Adrenal gland (tissue), 12 donors: Measurements from ENCODE around the gene OR2Y1. TPM values are rescaled to one million over a fixed set of nuclear protein-coding genes. Genes with fewer than 3 reads are reported as not detected.
"Not testable (repeated sequence)": the region's sequence is repeated elsewhere in the genome, so short reads cannot be mapped to it uniquely, and the experiment has no call there.

Source experiments
- DNase-seq, 7 donors: peaks; one replicate each; pipeline ENCODE4 v3.0.0-alpha.2; 2019 to 2020
- H3K27ac ChIP-seq, 5 donors: fragments of 200-600 bp; sonication (generic) in 4 of 5; 1 replicate in 3 of 5; 2 replicates in 2 of 5; pipeline versions ENCODE4 v1.5.1 to v1.8.0; 2016 to 2020; ENCODE audit warnings: mild to moderate bottlenecking in 1 of 5
- H3K27me3 ChIP-seq: fragments of 200-600 bp; 2 replicates; pipeline ENCODE4 v1.8.0; 2021
- H3K36me3 ChIP-seq, 2 donors: fragments of 200-600 bp; replicated peaks in 1 of 2; 1 replicate in 1 of 2; 2 replicates in 1 of 2; pipeline versions ENCODE4 v1.5.1 to v1.8.0; 2018 to 2022
- H3K4me1 ChIP-seq, 2 donors: fragments of 200-600 bp; replicated peaks in 1 of 2; 1 replicate in 1 of 2; 2 replicates in 1 of 2; pipeline versions ENCODE4 v1.5.1 to v1.8.0; 2018 to 2021
- H3K4me3 ChIP-seq, 4 donors: fragments of 200-600 bp; sonication (generic) in 3 of 4; one replicate each; pipeline ENCODE4 v1.5.1; 2016 to 2018
- H3K9me3 ChIP-seq, 3 donors: fragments of 200-600 bp; sonication (generic) in 1 of 3; replicated peaks in 1 of 3; 1 replicate in 2 of 3; 2 replicates in 1 of 3; pipeline versions ENCODE4 v1.5.1 to v1.8.0; 2016 to 2021
- POLR2A ChIP-seq, 2 donors: fragments of 450-650 bp; IDR thresholded peaks; one replicate each; pipeline ENCODE4 v1.6.1; 2017; ENCODE audit warnings: antibody characterized with exemption in 2 of 2, mild to moderate bottlenecking in 2 of 2, moderate library complexity in 1 of 2
- WGBS, 4 donors: extraction: QIAGEN DNeasy Blood & Tissue Kit in 2 of 4; methylation state at CpG; one replicate each; pipeline versions ENCODE4 v1.1.5 to v1.1.7; 2013 to 2017; 5-methylcytosine and 5-hydroxymethylcytosine counted together
- intact Hi-C, 2 donors: fragments of 100-400 bp; cut with DNase I; formaldehyde crosslinking; loops; one replicate each; pipeline versions ENCODE4 v1.14.1 to v1.15.0; 2022 to 2023
- polyA plus RNA-seq, 3 donors: library from polyadenylated mRNA; stranded (reverse); fragments of 200-250 nt in 2 of 3; fragments of 350-450 nt in 1 of 3; fragmentation: Illumina TruSeq in 1 of 3; extraction: RNeasy Lipid Tissue Mini Kit (QIAGEN cat#74804) in 1 of 3; gene quantifications; one replicate each; pipeline ENCODE4 v1.2.3, GENCODE V29; 2013 to 2014
- total RNA-seq, 9 donors: library from RNA; depleted of rRNA in 4 of 9; stranded (reverse); fragments of >200 nt in 4 of 9; fragments of 120-200 nt in 1 of 9; fragmentation: NEBNext Ultra II Directional in 1 of 9; extraction: Animal tissue kit (Norgen Biotek cat#: 25700) in 1 of 9; gene quantifications; one replicate each; pipeline versions ENCODE4 v1.1.0 to v1.2.4, GENCODE V29; 2013 to 2023
- TF ChIP-seq, protein P1 (sequence below), 6 experiments: fragments of 450-650 bp in 4 of 6; fragments of 200-600 bp in 2 of 6; sonication (generic) in 1 of 6; IDR thresholded peaks; 1 replicate in 5 of 6; 2 replicates in 1 of 6; pipeline versions ENCODE4 v1.5.1 to v1.8.0; 2016 to 2021; ENCODE audit warnings: antibody characterized with exemption in 6 of 6, mild to moderate bottlenecking in 2 of 6, moderate library complexity in 1 of 6
- donor health status: healthy with polysubstance abuse.
- donor health status: Bipolar disorder and iron deficiency.
- donor health status: DM: yes; HTN: yes; CAD: no.
- donor health status: DM: no; HTN: no; CAD: no.
- donor health status: DM: no; HTN: no; CAD: no.
- donor health status: DM: yes; HTN: yes; CAD: no.

OR2Y1 gene
- total and polyA plus RNA-seq, 12 donors: not detected

DNA sequence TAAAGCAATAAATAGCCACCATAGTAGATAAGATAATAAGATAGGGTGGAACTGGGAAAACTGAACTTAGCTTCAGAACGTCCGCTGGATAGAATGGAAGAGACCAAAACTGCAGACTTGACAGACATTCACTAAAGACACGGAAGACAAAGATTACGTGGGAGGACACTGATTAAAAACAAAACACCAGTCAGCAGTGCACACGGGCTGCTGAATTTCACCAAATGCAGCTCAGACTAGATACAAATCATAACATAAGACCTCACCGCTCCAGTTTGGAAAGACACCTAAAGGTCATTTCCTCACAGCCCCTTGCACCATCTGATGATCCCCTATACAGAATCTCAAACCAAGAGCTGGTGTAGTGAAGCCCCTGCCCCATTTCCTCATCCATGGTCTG, 2.9 kb upstream of the OR2Y1 start:
- Histone ChIP-seq H3K9me3 (no peaks in the 10 kb centered on the region), H3K27ac (no peak overlapping the region), H3K4me1 (no peaks in the 10 kb centered on the region), H3K4me3 (no peak overlapping the region), H3K36me3 (no peaks in the 10 kb centered on the region), H3K27me3 (peaks cover 26% of the 10 kb centered on the region)
- intact Hi-C loops: no loop called here
- 43 to 54% (median 50%) methylated on average over 5 to 6 of the region's 6 CpGs for WGBS, 4 donors
- TF ChIP-seq, protein P1, sequence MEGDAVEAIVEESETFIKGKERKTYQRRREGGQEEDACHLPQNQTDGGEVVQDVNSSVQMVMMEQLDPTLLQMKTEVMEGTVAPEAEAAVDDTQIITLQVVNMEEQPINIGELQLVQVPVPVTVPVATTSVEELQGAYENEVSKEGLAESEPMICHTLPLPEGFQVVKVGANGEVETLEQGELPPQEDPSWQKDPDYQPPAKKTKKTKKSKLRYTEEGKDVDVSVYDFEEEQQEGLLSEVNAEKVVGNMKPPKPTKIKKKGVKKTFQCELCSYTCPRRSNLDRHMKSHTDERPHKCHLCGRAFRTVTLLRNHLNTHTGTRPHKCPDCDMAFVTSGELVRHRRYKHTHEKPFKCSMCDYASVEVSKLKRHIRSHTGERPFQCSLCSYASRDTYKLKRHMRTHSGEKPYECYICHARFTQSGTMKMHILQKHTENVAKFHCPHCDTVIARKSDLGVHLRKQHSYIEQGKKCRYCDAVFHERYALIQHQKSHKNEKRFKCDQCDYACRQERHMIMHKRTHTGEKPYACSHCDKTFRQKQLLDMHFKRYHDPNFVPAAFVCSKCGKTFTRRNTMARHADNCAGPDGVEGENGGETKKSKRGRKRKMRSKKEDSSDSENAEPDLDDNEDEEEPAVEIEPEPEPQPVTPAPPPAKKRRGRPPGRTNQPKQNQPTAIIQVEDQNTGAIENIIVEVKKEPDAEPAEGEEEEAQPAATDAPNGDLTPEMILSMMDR (IDR thresholded peaks at IDR 0.05): no peak
- no peak for TF ChIP-seq POLR2A (IDR thresholded peaks at IDR 0.05)
- DNase-seq: no peak

DNA sequence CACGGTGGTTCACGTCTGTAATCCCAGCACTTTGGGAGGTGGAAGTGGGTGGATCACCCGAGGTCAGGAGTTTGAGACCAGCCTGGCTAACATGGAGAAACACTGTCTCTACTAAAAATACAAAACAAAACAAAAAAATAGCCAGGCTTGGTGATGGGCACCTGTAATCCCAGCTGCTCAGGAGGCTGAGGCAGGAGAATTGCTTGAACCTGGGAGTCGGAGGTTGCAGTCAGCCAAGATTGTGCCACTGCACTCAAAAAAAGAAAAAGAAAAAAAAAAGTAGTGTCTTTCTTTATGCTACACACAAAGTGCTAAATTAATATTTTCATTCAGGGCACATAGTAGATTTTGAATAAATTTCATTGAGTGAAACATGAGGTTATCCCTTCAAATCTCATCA, 1.1 kb upstream of the OR2Y1 start:
- H3K4me1 ChIP-seq, H3K27ac ChIP-seq, H3K9me3 ChIP-seq, H3K36me3 ChIP-seq, intact Hi-C loops, H3K4me3 ChIP-seq, DNase-seq: not testable (repeated sequence)
- WGBS, 4 donors: 67 to 74% (median 73%) methylated on average over 4 of the region's 4 CpGs
- H3K27me3 ChIP-seq: peaks cover 26% of the 10 kb centered on the region

DNA sequence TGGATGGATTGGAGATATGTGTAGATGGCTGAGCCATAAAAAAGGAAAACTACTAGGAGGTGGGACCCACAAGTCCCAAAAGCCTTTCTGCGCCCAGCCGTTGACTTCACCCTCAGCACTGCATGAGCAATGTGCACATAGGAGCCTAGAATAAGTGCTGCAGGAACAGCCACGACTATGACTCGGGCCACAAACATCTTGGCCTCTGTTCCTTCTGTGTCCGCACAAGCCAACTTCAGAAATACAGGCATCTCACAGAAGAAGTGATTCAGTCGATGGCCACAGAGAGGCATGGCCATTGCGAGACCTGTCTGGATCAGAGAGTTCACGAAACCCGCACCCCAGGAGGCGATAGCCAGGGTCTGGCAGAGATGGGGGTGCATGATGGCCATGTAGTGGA, 587 bp downstream of the OR2Y1 start:
- intact Hi-C loops: no loop called here
- no peak overlapping the region for H3K27ac ChIP-seq
- H3K36me3 ChIP-seq: no peaks in the 10 kb centered on the region
- H3K9me3 ChIP-seq: no peaks in the 10 kb centered on the region
- H3K4me1 ChIP-seq: no peaks in the 10 kb centered on the region
- TF ChIP-seq, protein P1 (IDR thresholded peaks at IDR 0.05): no peak
- TF ChIP-seq POLR2A (IDR thresholded peaks at IDR 0.05): no peak
- H3K27me3 ChIP-seq: peaks cover 26% of the 10 kb centered on the region
- 82 to 89% (median 84%) methylated on average over 10 of the region's 10 CpGs for WGBS, 4 donors
- no peak overlapping the region for H3K4me3 ChIP-seq
- no peak for DNase-seq

DNA sequence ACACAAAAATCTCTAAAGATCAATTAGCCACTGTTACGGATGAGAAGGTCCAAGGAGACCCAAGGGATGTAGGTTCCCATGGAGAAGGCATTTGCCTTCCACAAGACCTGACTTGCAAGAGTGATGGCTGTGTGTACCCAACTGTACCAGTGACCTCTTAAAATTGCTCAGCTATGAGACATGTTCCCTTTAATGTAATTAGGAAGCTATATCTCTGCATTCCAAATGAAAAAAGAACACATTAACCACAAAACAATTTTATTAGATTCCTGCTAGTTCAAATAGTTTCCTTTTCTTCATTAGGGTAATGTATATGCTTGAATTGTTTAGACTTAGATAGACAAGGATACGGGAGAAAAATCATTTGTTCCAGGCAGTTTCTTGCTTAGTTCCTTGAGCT, 3.3 kb downstream of the OR2Y1 start:
- intact Hi-C loops: no loop called here
- WGBS, 4 donors: 48 to 68% (median 59%) methylated on average over 2 of the region's 2 CpGs

DNA sequence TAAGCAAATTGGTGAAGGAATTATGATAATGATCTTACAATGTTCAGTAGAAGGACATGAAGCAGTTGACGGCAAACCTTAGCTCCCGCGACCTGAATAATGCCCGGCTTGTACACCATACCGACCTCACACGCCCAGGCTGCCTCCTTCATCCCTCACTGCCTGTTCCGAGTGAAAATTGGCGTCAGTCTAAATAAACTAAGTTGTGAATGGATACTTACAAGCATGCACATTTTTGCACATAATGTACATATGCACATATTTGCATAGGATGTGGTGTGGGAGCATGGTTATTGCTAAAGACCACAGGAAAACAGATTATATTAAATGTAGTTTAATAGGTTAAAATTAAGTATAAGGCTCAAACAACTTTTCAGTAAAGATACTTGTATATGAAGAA, 14.9 kb downstream of the OR2Y1 start:
- WGBS, 4 donors: 82 to 88% (median 87%) methylated on average over 8 of the region's 8 CpGs
- intact Hi-C loops: no loop called here
- no peaks in the 10 kb centered on the region for H3K27me3 ChIP-seq

More for the DNA sequence above, 3.3 kb downstream of the OR2Y1 start:
- no peak for TF ChIP-seq POLR2A (IDR thresholded peaks at IDR 0.05)
- TF ChIP-seq, protein P1 (IDR thresholded peaks at IDR 0.05): no peak
- peaks cover 20% of the 10 kb centered on the region for H3K27me3 ChIP-seq
- H3K4me1 ChIP-seq: no peaks in the 10 kb centered on the region
- no peaks in the 10 kb centered on the region for H3K36me3 ChIP-seq
- no peak overlapping the region for H3K27ac ChIP-seq
- no peak for DNase-seq
- H3K9me3 ChIP-seq: no peaks in the 10 kb centered on the region
- H3K4me3 ChIP-seq: no peak overlapping the region

More for the DNA sequence above, 14.9 kb downstream of the OR2Y1 start:
- H3K27ac ChIP-seq: no peak overlapping the region
- no peak overlapping the region for H3K4me3 ChIP-seq
- no peak for TF ChIP-seq POLR2A (IDR thresholded peaks at IDR 0.05)
- TF ChIP-seq, protein P1 (IDR thresholded peaks at IDR 0.05): no peak
- no peaks in the 10 kb centered on the region for H3K4me1 ChIP-seq
- no peaks in the 10 kb centered on the region for H3K9me3 ChIP-seq
- DNase-seq: no peak
- no peaks in the 10 kb centered on the region for H3K36me3 ChIP-seq
